Esophagus muscularis mucosa (tissue), 4 donors: ENCODE results near the gene OR51D1. TPM values are rescaled to one million over a fixed set of nuclear protein-coding genes. Genes with fewer than 3 reads are reported as not detected.

Experiments
- DNase-seq: peaks from one replicate; pipeline ENCODE4 v3.0.0-alpha.2; 2017; ENCODE audit errors: extremely low spot score
- H3K27ac ChIP-seq, 4 donors: fragments of 200-600 bp; sonication (generic); replicated peaks in 1 of 4; 1 replicate in 3 of 4; 2 replicates in 1 of 4; pipeline ENCODE4 v1.5.1; 2016 to 2019; ENCODE audit warnings: mild to moderate bottlenecking in 1 of 4
- H3K27me3 ChIP-seq, 4 donors: fragments of 200-600 bp; sonication (generic); one replicate each; pipeline versions ENCODE4 v1.5.1 to v1.6.0; 2016 to 2019
- H3K36me3 ChIP-seq, 4 donors: fragments of 200-600 bp; sonication (generic); one replicate each; pipeline ENCODE4 v1.5.1; 2016 to 2019
- H3K4me1 ChIP-seq, 4 donors: fragments of 200-600 bp; sonication (generic); one replicate each; pipeline ENCODE4 v1.5.1; 2016 to 2019
- H3K4me3 ChIP-seq, 4 donors: fragments of 200-600 bp; sonication (generic); 1 replicate in 2 of 4; 2 replicates in 2 of 4; pipeline ENCODE4 v1.5.1; 2016 to 2019; ENCODE audit warnings: mild to moderate bottlenecking in 4 of 4, moderate library complexity in 1 of 4
- H3K9me3 ChIP-seq, 4 donors: fragments of 200-600 bp; sonication (generic); 1 replicate in 3 of 4; 2 replicates in 1 of 4; pipeline ENCODE4 v1.5.1; 2016 to 2019
- CTCF ChIP-seq, 3 experiments: fragments of 200-600 bp in 2 of 3; fragments of 450-650 bp in 1 of 3; sonication (generic) in 2 of 3; IDR thresholded peaks; one replicate each; pipeline ENCODE4 v1.5.1; 2017 to 2019; ENCODE audit warnings: antibody characterized with exemption in 3 of 3, mild to moderate bottlenecking in 2 of 3, moderate library complexity in 1 of 3
- EP300 ChIP-seq: sonication (generic); formaldehyde crosslinking; IDR thresholded peaks from one replicate; pipeline ENCODE4 v1.6.1; 2017; ENCODE audit warnings: antibody characterized with exemption
- POLR2A ChIP-seq: fragments of 450-650 bp; IDR thresholded peaks from one replicate; pipeline ENCODE4 v1.6.1; 2017; ENCODE audit warnings: antibody characterized with exemption, moderate library complexity, mild to moderate bottlenecking, low read depth
- POLR2AphosphoS5 ChIP-seq, 2 donors: sonication (generic); formaldehyde crosslinking; IDR thresholded peaks; one replicate each; pipeline ENCODE4 v1.6.1; 2017; ENCODE audit warnings: antibody characterized with exemption in 2 of 2
- WGBS: methylation state at CpG from one replicate; pipeline ENCODE4 v1.1.5; 2018; 5-methylcytosine and 5-hydroxymethylcytosine counted together
- intact Hi-C: fragments of 100-400 bp; cut with DNase I; formaldehyde crosslinking; loops from one replicate; pipeline ENCODE4 v1.15.1; 2023
- total RNA-seq, 4 donors: library from RNA; depleted of rRNA; stranded (reverse); fragments of >200 nt; gene quantifications; one replicate each; pipeline versions ENCODE4 v1.1.0 to v1.2.1, GENCODE V29; 2016

Gene OR51D1
- total RNA-seq, 4 donors from 2014 or later: not detected

- H3K9me3 ChIP-seq: no peaks in the 10 kb centered on the region
- no peak overlapping the region for H3K27ac ChIP-seq
- TF ChIP-seq POLR2AphosphoS5 (IDR thresholded peaks at IDR 0.05): peak in 1 of 2 donors; percentile 13
- TF ChIP-seq CTCF (IDR thresholded peaks at IDR 0.05): no peak
- no peaks in the 10 kb centered on the region for H3K36me3 ChIP-seq
- H3K4me3 ChIP-seq: no peak overlapping the region
- no peak for DNase-seq
- H3K27me3 ChIP-seq: no peaks in the 10 kb centered on the region
- WGBS: 40% methylated on average over 5 of the region's 5 CpGs
- intact Hi-C loops: no loop called here
- peaks cover 37 to 64% (median 44%) of the 10 kb centered on the region in 4 donors for H3K4me1 ChIP-seq
Measured at GRCh38 chr11:4643076-4643475, 5.8 kb downstream of the OR51D1 start.

- H3K36me3 ChIP-seq: no peaks in the 10 kb centered on the region
- H3K9me3 ChIP-seq: no peaks in the 10 kb centered on the region
- no peak within 1 kb of the TSS for H3K27ac ChIP-seq
- WGBS: 79% methylated on average over 3 of the region's 3 CpGs
- intact Hi-C loops: no loop called here
- no peak for DNase-seq
- H3K4me1 ChIP-seq: peaks cover 38 to 66% (median 47%) of the 10 kb centered on the region in 4 donors
- no peak for TF ChIP-seq EP300
- no peak for TF ChIP-seq POLR2A
- TF ChIP-seq CTCF (IDR thresholded peaks at IDR 0.05): no peak
- TF ChIP-seq POLR2AphosphoS5 (IDR thresholded peaks at IDR 0.05): no peak
- peak within 1 kb of the TSS in 2 of 4 donors; percentile 13 to 24 for H3K4me3 ChIP-seq
- no peaks in the 10 kb centered on the region for H3K27me3 ChIP-seq
Measured at GRCh38 chr11:4643682-4644081, 6.4 kb downstream of the OR51D1 start, which contains the start of gene OR51E1. Gene OR51E1, plus strand, starts transcription at chr11:4643982. Its CDS starts 8,545 bp downstream, at chr11:4652527.

- Histone ChIP-seq H3K27ac (no peak overlapping the region), H3K36me3 (no peaks in the 10 kb centered on the region), H3K27me3 (no peaks in the 10 kb centered on the region), H3K4me1 (peaks cover 38 to 66% (median 49%) of the 10 kb centered on the region in 4 donors), H3K9me3 (no peaks in the 10 kb centered on the region), H3K4me3 (peak overlapping the region in 2 of 4 donors; percentile 13 to 24)
- intact Hi-C loops: no loop called here
- 58% methylated on average over 4 of the region's 4 CpGs for WGBS
- TF ChIP-seq CTCF (IDR thresholded peaks at IDR 0.05): no peak
- no peak for TF ChIP-seq EP300
- no peak for TF ChIP-seq POLR2A
- TF ChIP-seq POLR2AphosphoS5 (IDR thresholded peaks at IDR 0.05): no peak
- no peak for DNase-seq
Measured at GRCh38 chr11:4644233-4644632, 7.0 kb downstream of the OR51D1 start.

GRCh38 chr11:4645974-4646373, 8.7 kb downstream of the OR51D1 start:
- 43% methylated on average over 1 of the region's 2 CpGs for WGBS
- intact Hi-C loops: no loop called here
- Histone ChIP-seq H3K9me3 (no peaks in the 10 kb centered on the region), H3K36me3 (no peaks in the 10 kb centered on the region), H3K4me1 (peaks cover 38 to 66% (median 49%) of the 10 kb centered on the region in 4 donors), H3K27me3 (no peaks in the 10 kb centered on the region), H3K4me3 (no peak overlapping the region), H3K27ac (peak overlapping the region; percentile 63 to 80 (median 76))
- DNase-seq: no peak
- peak; percentile 17 to 23 for TF ChIP-seq POLR2AphosphoS5 (IDR thresholded peaks at IDR 0.05)
- TF ChIP-seq EP300: no peak

- intact Hi-C loops: no loop called here
- Histone ChIP-seq H3K4me3 (no peak overlapping the region), H3K36me3 (no peaks in the 10 kb centered on the region), H3K27ac (peak overlapping the region in 3 of 4 donors; percentile 74 to 80 (median 77)), H3K4me1 (peaks cover 37 to 54% (median 49%) of the 10 kb centered on the region in 4 donors), H3K27me3 (no peaks in the 10 kb centered on the region), H3K9me3 (no peaks in the 10 kb centered on the region)
- WGBS: 47% methylated on average over 4 of the region's 4 CpGs
- TF ChIP-seq EP300 (no peak), CTCF (IDR thresholded peaks at IDR 0.05) (no peak), POLR2A (no peak), POLR2AphosphoS5 (IDR thresholded peaks at IDR 0.05) (no peak)
- no peak for DNase-seq
Measured at GRCh38 chr11:4647766-4648165, 10.5 kb downstream of the OR51D1 start.
